HG03135 (cell line): Measurements from ENCODE around the gene MCEE.
"Not testable (repeated sequence)": the region's sequence is repeated elsewhere in the genome, so short reads cannot be mapped to it uniquely, and the experiment has no call there.

Experiments used
- ATAC-seq: cut with Tn5 transposase; IDR thresholded peaks from one replicate; pipeline ENCODE4 v1.9.1; 2021; ENCODE audit warnings: mild to moderate bottlenecking, moderate library complexity; ENCODE audit not compliant: unreplicated experiment

The MCEE gene

GRCh38 chr2:71083752-71084312, 46.2 kb downstream of the MCEE start:
- not testable (repeated sequence) for ATAC-seq

- not testable (repeated sequence) for ATAC-seq
Observed at GRCh38 chr2:71083297-71083696, 46.7 kb downstream of the MCEE start.

GRCh38 chr2:71082402-71083252, 47.4 kb downstream of the MCEE start:
- ATAC-seq = no peak

- ATAC-seq = no peak
Observed at GRCh38 chr2:71078624-71079023, 51.4 kb downstream of the MCEE start.

GRCh38 chr2:71074893-71075395, 55.1 kb downstream of the MCEE start:
- no peak for ATAC-seq

DNA sequence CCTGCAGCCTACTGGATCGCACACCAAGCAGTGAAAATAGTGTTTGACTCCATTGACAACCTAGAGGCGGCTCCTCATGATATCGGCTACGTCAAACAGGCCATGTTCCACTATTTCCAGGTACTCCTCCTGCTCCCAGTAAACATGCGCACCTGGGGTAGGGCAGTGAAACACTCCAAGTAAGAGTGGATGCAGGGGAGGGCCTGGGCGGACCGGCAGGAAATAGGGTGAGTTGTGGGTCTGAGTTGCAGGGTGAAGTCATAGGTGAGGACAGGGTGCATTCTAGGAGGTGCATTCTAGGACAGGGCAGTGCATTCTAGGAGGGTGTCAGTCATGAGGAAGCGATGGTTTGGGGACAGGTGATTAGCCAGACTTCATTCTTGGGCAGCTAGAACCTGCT, 56.6 kb downstream of the MCEE start:
- no peak for ATAC-seq

GRCh38 chr2:71072492-71072891, 57.5 kb downstream of the MCEE start:
- no peak for ATAC-seq

DNA sequence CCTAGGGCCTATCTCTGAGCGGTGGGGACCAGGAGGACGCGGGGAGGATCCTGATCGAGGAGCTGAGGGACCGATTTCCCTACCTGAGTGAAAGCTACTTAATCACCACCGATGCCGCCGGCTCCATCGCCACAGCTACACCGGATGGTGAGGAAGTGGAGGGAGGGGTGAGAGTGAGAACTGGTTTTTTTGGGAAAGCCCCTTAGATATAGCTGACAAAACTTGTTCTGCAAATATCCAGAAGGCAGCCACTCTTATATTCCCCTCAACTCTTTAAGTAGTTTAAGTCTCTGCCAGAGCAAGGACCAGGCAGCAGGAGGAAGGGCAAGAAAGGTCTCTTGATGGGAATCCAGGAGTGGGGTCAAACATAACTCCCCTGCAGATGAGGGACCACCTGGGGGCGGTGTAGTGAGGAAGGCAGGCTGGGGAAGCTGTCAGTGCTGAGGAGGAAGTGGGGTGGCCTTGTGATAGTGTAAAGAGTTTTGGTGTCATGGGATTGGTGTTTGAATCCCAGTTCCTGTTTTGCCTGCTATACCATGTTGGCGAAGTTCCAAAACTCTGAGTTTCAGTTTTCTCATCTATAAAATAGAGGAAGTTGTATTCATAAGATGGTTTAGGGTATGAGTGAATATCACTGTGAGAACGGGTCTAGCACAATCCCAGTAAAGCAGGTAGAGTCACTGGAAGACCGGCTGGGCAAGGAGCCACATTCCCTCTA, 58.2 kb downstream of the MCEE start:
- peak; percentile 47 for ATAC-seq

GRCh38 chr2:71070294-71071093, 59.5 kb downstream of the MCEE start:
- ATAC-seq = no peak

GRCh38 chr2:71069376-71069775, 60.7 kb downstream of the MCEE start:
- ATAC-seq = no peak

DNA sequence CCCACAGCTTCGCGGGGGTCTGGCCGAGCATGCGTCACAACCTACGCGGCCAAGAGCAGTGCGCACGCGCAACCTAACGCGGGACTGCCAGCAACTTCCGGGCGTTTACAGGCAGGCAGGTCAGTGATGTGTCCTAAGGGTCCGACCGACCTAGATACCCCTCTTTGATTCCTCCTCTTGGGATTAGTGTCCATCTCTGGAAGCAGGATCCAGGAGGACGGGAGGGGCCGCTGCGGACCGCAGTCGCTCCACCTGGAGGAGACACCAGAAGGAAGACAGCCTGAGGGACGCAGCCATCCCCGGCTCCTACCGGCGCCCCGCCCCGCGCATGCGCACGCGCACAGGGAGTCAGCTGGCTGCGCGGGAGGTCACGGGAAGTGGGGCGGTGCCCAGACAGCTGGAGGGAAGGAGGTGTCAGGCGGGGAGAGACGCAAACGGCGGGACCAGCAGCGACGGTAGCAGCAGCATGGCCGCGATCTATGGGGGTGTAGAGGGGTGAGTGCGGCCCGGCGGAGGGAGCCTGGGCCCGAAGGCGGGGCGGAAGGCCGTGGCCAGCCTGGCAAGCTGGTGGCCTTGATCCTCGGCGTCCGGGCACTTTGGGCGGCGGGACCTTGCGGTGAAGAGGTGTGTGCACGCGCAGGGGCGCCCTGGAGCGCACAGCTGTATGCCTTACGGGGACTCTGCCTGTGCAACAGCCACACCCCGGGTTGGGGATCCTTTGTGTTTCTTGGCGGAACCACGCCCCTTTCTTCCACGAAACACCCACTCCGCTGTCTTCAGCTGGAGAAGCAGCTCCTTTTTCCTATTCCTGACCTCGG, 61.6 kb downstream of the MCEE start, which contains the start of gene NAGK:
Gene NAGK, plus strand, starts transcription at position 431 of the 818 bp plus-strand sequence. Its CDS starts 36 bp downstream, at position 467.
- peak; percentile 56 for ATAC-seq

- ATAC-seq = peak; percentile 5
Observed at GRCh38 chr2:71067567-71068217, 62.3 kb downstream of the MCEE start.

- no peak for ATAC-seq
Observed at GRCh38 chr2:71066856-71067255, 63.2 kb downstream of the MCEE start.

DNA sequence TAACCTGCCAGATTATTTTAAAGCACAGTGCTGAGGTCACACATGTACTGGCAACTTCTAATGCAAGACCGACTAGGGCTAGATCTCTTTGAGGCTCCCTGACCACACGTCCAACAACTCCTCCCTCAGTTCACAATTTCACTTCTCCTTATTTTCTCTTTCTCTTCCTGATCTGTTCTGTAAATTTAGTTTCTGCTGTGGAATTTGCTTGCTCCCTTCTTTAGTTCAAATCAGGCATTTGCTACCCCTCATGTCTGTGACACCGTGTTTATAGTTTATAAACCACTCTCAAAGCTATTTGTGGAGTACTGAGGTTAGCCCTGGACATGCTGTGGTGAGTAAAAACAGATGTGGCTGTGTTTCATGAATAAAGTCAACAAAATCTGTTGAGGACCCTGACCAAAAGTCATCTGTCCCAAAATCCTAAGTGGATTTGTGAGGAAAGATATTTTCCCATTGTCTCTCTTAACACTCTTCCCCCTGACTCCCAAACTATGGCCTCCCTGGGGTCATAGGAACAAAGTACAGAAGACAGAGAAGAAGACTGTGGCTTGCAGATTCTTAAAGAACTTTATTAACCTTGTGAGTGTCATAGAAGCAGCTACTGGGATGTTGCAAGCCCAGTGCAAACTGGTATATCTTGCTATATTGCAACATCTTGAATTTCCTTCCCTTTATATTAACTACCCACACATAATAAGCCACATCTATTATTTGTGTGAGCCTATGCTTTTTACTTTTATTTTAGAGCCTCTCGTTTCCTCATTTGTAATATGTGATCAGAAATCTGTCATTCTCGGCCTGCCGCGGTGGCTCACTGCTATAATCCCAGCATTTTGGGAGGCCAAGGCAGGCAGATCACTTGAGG, 65.0 kb downstream of the MCEE start:
- no peak for ATAC-seq

DNA sequence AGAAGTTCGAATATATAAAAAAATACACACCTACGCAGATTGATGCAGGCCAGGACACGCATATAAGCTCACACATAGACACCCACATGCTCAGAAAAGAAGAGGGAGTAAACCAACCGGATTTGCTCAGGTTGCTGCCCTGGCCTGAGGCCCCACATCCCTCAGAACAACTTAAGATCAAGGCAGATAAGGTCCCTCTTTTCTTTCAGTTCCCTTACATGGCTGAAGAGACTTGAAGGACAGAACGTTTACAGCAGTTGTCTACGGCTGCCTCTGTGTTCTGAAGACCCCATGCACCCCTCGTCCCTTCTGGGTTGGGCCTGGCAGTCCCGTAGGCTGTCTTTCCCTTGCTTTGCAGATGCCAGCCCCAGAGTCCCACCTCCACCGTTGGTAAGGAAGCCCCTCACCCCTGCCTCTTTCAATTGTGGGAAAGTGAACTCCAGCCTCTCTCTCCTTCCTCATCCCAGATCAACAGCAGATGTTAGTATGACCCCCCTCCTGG, 65.9 kb downstream of the MCEE start:
- no peak for ATAC-seq

DNA sequence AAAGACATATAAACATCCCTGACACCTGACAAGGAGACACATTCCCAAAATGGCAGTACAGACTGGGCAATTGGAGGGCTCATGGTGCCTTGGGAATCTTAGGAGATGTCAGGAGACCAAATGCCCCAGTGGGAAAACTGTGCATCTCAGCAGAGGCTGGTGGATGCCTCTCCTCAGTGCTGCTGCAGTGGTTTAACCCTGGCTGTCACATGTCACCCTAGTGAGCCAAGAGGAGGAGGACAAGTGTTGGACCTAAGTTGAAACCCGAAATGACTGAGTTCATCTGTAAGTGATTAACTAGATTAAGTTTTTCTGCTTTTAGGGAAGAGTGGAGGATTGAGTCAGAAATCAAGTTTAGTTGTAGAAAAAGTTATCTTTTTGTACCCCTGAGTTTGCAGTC, 66.8 kb downstream of the MCEE start:
- ATAC-seq = no peak

DNA sequence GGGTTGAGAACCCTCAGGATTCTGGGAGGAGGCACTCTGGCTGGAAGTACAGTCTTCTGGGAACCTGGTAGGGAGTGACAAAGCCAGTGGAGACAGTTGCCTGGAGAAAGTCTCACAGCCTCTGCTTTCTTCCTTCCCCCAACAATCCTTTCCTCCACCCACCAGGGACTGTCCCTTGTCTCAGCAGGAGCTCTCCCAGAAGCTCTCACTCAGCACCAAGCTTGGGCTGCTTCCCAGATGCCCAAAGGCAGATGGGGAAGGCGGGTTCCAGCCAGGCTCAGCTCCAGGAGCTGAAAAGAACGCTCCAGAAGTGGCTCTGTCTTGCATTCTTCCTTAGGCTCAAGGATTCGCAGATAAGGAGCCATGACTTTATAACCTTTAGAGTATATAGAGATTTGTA, 69.2 kb downstream of the MCEE start:
- ATAC-seq = no peak

DNA sequence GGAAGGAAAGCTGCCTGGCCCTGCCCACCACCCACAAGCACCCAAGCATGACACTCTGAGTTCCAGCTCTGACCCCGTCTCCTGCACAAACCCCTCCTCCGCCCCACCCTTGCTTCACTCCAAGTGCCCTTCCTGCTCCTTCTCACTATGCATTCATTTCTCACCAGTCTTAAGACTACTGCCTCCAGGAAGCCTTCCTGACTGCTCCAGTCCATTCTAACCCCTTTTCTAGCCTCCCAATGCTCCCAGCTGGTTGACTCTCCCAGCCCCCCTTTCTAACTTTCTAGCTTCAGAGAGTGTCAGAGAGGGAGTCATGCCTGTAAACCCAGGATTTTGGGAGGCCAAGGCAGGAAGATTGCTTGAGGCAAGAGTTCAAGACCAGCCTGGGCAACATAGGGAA, 69.8 kb downstream of the MCEE start:
- ATAC-seq = no peak
